ENCODE results near the gene TSC22D4. TPM values are rescaled to one million over a fixed set of nuclear protein-coding genes. Genes with fewer than 3 reads are reported as not detected.

The TSC22D4 gene
- total RNA-seq, 3 donors from 2014 or later (not counting 1 experiment from before 2014, with no cell fraction given) = 140 to 173 (median 168) TPM

GRCh38 chr7:100510437-100511239 lies 31.6 kb upstream of the TSC22D4 start:
- H3K4me3 Mint-ChIP-seq = no peak overlapping the region

DNA sequence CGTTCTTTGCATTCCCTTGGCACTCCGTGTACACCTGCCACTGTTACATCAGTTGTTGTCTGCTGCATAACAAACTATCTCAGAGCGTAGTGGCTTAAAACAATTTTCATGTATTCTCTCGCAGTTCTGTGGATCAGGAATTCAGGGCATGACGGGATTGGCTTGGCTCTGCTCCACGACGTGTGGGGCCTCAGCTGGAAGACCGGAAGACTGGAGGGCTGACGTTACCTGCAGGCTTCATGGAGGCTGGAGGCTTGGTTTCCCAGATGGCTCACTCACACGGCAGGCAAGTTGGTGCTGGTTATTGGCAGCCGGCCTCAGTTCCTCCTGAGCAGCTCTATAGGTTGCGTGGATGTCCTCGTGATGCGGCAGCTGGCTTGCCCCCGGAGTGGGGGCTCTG lies 30.2 kb upstream of the TSC22D4 start:
- Mint-ChIP-seq H3K9me3 (no peaks in the 10 kb centered on the region), H3K4me3 (no peak overlapping the region), H3K27ac (no peak overlapping the region), H3K4me1 (no peaks in the 10 kb centered on the region), H3K36me3 (no peaks in the 10 kb centered on the region), H3K27me3 (ENCODE audit: low read depth in 2 of 2) (peaks cover 30 to 41% of the 10 kb centered on the region in 2 donors)
- no peak for TF ChIP-seq CTCF (IDR thresholded peaks at IDR 0.05)
- Histone ChIP-seq H3K27me3 (ENCODE audit: control insufficient read depth, insufficient read depth, low read length) (no peaks in the 10 kb centered on the region), H3K27ac (ENCODE audit: low read length) (no peak overlapping the region), H3K4me3 (ENCODE audit: low read length) (no peak overlapping the region), H3K4me1 (ENCODE audit: control insufficient read depth, insufficient read depth, low read length) (no peaks in the 10 kb centered on the region), H3K9me3 (ENCODE audit: control insufficient read depth, insufficient read depth, low read length) (no peaks in the 10 kb centered on the region), H3K36me3 (ENCODE audit: control insufficient read depth, insufficient read depth, low read length) (no peaks in the 10 kb centered on the region)
- intact Hi-C loops (cut with micrococcal nuclease) = no loop called here
- ATAC-seq = no peak
- WGBS (ENCODE audit: insufficient coverage) = 95% methylated on average over 15 of the region's 15 CpGs
- DNase-seq = no peak

More at GRCh38 chr7:100510437-100511239, 31.6 kb upstream of the TSC22D4 start:
- Histone ChIP-seq H3K27ac (ENCODE audit: low read length) (no peak overlapping the region), H3K4me3 (ENCODE audit: low read length) (no peak overlapping the region), H3K9me3 (ENCODE audit: control insufficient read depth, insufficient read depth, low read length) (no peaks in the 10 kb centered on the region), H3K36me3 (ENCODE audit: control insufficient read depth, insufficient read depth, low read length) (no peaks in the 10 kb centered on the region), H3K27me3 (ENCODE audit: control insufficient read depth, insufficient read depth, low read length) (no peaks in the 10 kb centered on the region), H3K4me1 (ENCODE audit: control insufficient read depth, insufficient read depth, low read length) (peaks cover 5% of the 10 kb centered on the region)
- WGBS (ENCODE audit: insufficient coverage) = 97% methylated on average over 8 of the region's 9 CpGs
- no peak for TF ChIP-seq CTCF (IDR thresholded peaks at IDR 0.05)
- ATAC-seq = no peak
- Mint-ChIP-seq H3K36me3 (no peaks in the 10 kb centered on the region), H3K27ac (no peak overlapping the region), H3K9me3 (no peaks in the 10 kb centered on the region), H3K27me3 (ENCODE audit: low read depth in 2 of 2) (peaks cover 30 to 41% of the 10 kb centered on the region in 2 donors), H3K4me1 (peaks cover 0 to 6% of the 10 kb centered on the region in 2 donors)
- DNase-seq = no peak
- intact Hi-C loops (cut with micrococcal nuclease) = no loop called here

GRCh38 chr7:100506356-100506923 lies 27.4 kb upstream of the TSC22D4 start:
- 84% methylated on average over 8 of the region's 8 CpGs for WGBS (ENCODE audit: insufficient coverage)
- intact Hi-C loops (cut with micrococcal nuclease) = no loop called here
- H3K9me3 ChIP-seq (ENCODE audit: control insufficient read depth, insufficient read depth, low read length) = no peaks in the 10 kb centered on the region
- no peaks in the 10 kb centered on the region for H3K36me3 ChIP-seq (ENCODE audit: control insufficient read depth, insufficient read depth, low read length)
- H3K27me3 ChIP-seq (ENCODE audit: control insufficient read depth, insufficient read depth, low read length) = no peaks in the 10 kb centered on the region
- Mint-ChIP-seq H3K36me3 (no peaks in the 10 kb centered on the region), H3K27me3 (ENCODE audit: low read depth in 2 of 2) (peaks cover 22 to 26% of the 10 kb centered on the region in 2 donors), H3K9me3 (no peaks in the 10 kb centered on the region), H3K4me3 (no peak overlapping the region), H3K4me1 (no peaks in the 10 kb centered on the region), H3K27ac (no peak overlapping the region)
- no peak for TF ChIP-seq CTCF (IDR thresholded peaks at IDR 0.05)
- H3K4me3 ChIP-seq (ENCODE audit: low read length) = no peak overlapping the region
- no peak overlapping the region for H3K27ac ChIP-seq (ENCODE audit: low read length)
- no peaks in the 10 kb centered on the region for H3K4me1 ChIP-seq (ENCODE audit: control insufficient read depth, insufficient read depth, low read length)
- DNase-seq = no peak
- no peak for ATAC-seq

Data from natural killer cell (primary cell).